Endodermal cell (in vitro differentiated cells): ENCODE measurements around the gene IGSF5. TPM values are rescaled to one million over a fixed set of nuclear protein-coding genes. Genes with fewer than 3 reads are reported as not detected.

Source experiments
- DNase-seq: peaks from one replicate; pipeline ENCODE4 v3.0.0-alpha.2; 2017
- H3K27ac ChIP-seq: 2 replicates; pipeline ENCODE4 v1.5.1; 2013; ENCODE audit warnings: mild to moderate bottlenecking, low read depth, low read length, moderate library complexity
- H3K27me3 ChIP-seq: 2 replicates; pipeline ENCODE4 v1.6.1; 2013; ENCODE audit warnings: mild to moderate bottlenecking, low read length, moderate library complexity; ENCODE audit not compliant: insufficient read depth, control insufficient read depth, poor library complexity, severe bottlenecking
- H3K36me3 ChIP-seq: 2 replicates; pipeline ENCODE4 v1.7.0; 2013; ENCODE audit warnings: mild to moderate bottlenecking, low read length, moderate library complexity; ENCODE audit not compliant: control insufficient read depth, insufficient read depth
- H3K4me1 ChIP-seq: one replicate; pipeline ENCODE4 v1.7.0; 2013; ENCODE audit warnings: low read length; ENCODE audit not compliant: control insufficient read depth, insufficient read depth
- H3K4me3 ChIP-seq: 2 replicates; pipeline ENCODE4 v1.5.1; 2013; ENCODE audit warnings: mild to moderate bottlenecking, low read length, moderate library complexity
- H3K9ac ChIP-seq: 2 replicates; pipeline ENCODE4 v1.6.1; 2013; ENCODE audit warnings: mild to moderate bottlenecking, low read length, moderate library complexity; ENCODE audit not compliant: poor library complexity, severe bottlenecking; ENCODE audit errors: extremely low read depth
- H3K9me3 ChIP-seq: 2 replicates; pipeline ENCODE4 v1.6.1; 2013; ENCODE audit warnings: mild to moderate bottlenecking, low read length, moderate library complexity; ENCODE audit not compliant: control insufficient read depth
- H3K27ac Mint-ChIP-seq: 2 replicates; pipeline ENCODE4 v1.8.0; 2020; ENCODE audit warnings: mixed read lengths
- H3K27me3 Mint-ChIP-seq: 2 replicates; pipeline ENCODE4 v1.8.0; 2021; ENCODE audit warnings: mild to moderate bottlenecking, mixed read lengths; ENCODE audit not compliant: insufficient read depth
- H3K36me3 Mint-ChIP-seq: 2 replicates; pipeline ENCODE4 v1.8.0; 2020; ENCODE audit warnings: low read depth, mixed read lengths
- H3K4me1 Mint-ChIP-seq: 2 replicates; pipeline ENCODE4 v1.8.0; 2020; ENCODE audit warnings: mixed read lengths
- H3K4me3 Mint-ChIP-seq: 2 replicates; pipeline ENCODE4 v1.8.0; 2020; ENCODE audit warnings: mild to moderate bottlenecking, moderate library complexity, mixed read lengths
- H3K9me3 Mint-ChIP-seq: 2 replicates; pipeline ENCODE4 v1.8.0; 2020; ENCODE audit warnings: mild to moderate bottlenecking, mixed read lengths
- WGBS, 2 experiments: methylation state at CpG; one replicate each; pipeline versions ENCODE4 v1.1.5 to v1.1.7; 2013; ENCODE audit warnings: missing lambda C conversion rate in 2 of 2, mixed read lengths in 1 of 2; ENCODE audit not compliant: insufficient coverage in 1 of 2, insufficient read length in 1 of 2; 5-methylcytosine and 5-hydroxymethylcytosine counted together
- total RNA-seq, 2 donors: library from RNA; stranded (reverse); fragmentation: NEBNext Ultra II Directional in 1 of 2; extraction: Animal tissue kit (Norgen Biotek cat#: 25700) in 1 of 2; gene quantifications; 2 replicates in 1 of 2; 3 replicates in 1 of 2; pipeline ENCODE4 v1.2.1, GENCODE V29; 2021
- TF ChIP-seq, protein P1 (sequence below): fragments of 200-600 bp; sonication (generic); conservative IDR thresholded peaks from 2 replicates; pipeline ENCODE4 v1.5.0; 2021; ENCODE audit warnings: antibody characterized with exemption, mild to moderate bottlenecking

The IGSF5 gene
- total RNA-seq, 2 donors from 2014 or later = 0.77 to 0.81 TPM

DNA sequence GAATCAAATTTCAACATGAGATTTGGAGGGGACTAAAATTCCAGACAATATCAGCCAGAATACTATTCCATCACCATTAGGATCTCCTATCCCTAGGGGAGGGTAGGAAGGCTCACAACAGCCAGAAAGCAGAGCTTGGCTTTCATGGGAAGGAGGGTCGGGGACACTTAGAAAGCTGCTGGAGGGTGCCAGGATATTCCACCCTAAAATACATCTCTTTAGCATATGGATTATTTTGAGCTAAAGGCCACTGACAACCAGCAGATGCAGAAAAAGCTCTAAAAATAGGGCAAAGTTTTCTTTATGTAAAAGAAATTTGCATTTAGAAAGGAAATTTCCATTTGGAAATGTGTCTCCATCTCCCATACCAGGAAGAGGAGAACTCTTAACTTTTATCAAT lies 68.0 kb downstream of the IGSF5 start:
- no peaks in the 10 kb centered on the region for H3K36me3 Mint-ChIP-seq
- whole genome bisulfite sequencing, 2 experiments = 83% methylated on average over 1 of the region's 1 CpG; no CpG with 5 or more reads in 1 of the 2 experiments
- Histone ChIP-seq H3K27me3 (no peaks in the 10 kb centered on the region), H3K9ac (no peak overlapping the region), H3K4me3 (no peak overlapping the region), H3K27ac (no peak overlapping the region), H3K4me1 (no peaks in the 10 kb centered on the region), H3K36me3 (no peaks in the 10 kb centered on the region), H3K9me3 (no peaks in the 10 kb centered on the region)
- no peak overlapping the region for H3K4me3 Mint-ChIP-seq
- H3K27me3 Mint-ChIP-seq = no peaks in the 10 kb centered on the region
- TF ChIP-seq, protein P1, sequence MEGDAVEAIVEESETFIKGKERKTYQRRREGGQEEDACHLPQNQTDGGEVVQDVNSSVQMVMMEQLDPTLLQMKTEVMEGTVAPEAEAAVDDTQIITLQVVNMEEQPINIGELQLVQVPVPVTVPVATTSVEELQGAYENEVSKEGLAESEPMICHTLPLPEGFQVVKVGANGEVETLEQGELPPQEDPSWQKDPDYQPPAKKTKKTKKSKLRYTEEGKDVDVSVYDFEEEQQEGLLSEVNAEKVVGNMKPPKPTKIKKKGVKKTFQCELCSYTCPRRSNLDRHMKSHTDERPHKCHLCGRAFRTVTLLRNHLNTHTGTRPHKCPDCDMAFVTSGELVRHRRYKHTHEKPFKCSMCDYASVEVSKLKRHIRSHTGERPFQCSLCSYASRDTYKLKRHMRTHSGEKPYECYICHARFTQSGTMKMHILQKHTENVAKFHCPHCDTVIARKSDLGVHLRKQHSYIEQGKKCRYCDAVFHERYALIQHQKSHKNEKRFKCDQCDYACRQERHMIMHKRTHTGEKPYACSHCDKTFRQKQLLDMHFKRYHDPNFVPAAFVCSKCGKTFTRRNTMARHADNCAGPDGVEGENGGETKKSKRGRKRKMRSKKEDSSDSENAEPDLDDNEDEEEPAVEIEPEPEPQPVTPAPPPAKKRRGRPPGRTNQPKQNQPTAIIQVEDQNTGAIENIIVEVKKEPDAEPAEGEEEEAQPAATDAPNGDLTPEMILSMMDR = no peak
- no peaks in the 10 kb centered on the region for H3K4me1 Mint-ChIP-seq
- DNase-seq = no peak
- peaks cover 5% of the 10 kb centered on the region for H3K9me3 Mint-ChIP-seq
- H3K27ac Mint-ChIP-seq = no peak overlapping the region

DNA sequence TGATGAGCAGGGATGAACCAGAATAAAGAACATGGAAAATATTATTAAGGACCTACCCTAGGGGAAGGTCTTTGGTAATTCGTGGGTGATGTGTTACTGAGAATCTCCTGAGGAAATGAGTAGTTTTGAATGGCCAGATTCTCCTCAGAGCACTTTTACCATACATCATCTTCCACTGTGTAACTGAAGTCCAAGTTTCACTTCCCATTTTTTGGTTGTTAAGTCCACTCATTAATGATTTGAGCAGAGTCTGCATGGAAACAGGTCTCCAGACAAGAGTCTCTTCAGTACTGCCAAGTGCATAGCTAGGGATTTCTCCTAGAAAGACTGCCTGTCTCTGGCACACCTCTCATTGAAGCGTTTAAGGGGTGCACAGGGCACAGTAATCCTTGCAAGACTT lies 73.6 kb downstream of the IGSF5 start:
- H3K27me3 ChIP-seq = no peaks in the 10 kb centered on the region
- no peaks in the 10 kb centered on the region for H3K9me3 ChIP-seq
- no peak overlapping the region for H3K9ac ChIP-seq
- peaks cover 4% of the 10 kb centered on the region for H3K27me3 Mint-ChIP-seq
- no peak overlapping the region for H3K4me3 ChIP-seq
- no peak overlapping the region for H3K27ac ChIP-seq
- H3K36me3 Mint-ChIP-seq = no peaks in the 10 kb centered on the region
- TF ChIP-seq, protein P1 = no peak
- no peak overlapping the region for H3K4me3 Mint-ChIP-seq
- DNase-seq = no peak
- 90 to 95% methylated on average over 1 to 2 of the region's 2 CpGs for WGBS, 2 experiments
- H3K27ac Mint-ChIP-seq = no peak overlapping the region
- no peaks in the 10 kb centered on the region for H3K4me1 Mint-ChIP-seq
- H3K9me3 Mint-ChIP-seq = no peaks in the 10 kb centered on the region
- H3K4me1 ChIP-seq = no peaks in the 10 kb centered on the region
- H3K36me3 ChIP-seq = no peaks in the 10 kb centered on the region

DNA sequence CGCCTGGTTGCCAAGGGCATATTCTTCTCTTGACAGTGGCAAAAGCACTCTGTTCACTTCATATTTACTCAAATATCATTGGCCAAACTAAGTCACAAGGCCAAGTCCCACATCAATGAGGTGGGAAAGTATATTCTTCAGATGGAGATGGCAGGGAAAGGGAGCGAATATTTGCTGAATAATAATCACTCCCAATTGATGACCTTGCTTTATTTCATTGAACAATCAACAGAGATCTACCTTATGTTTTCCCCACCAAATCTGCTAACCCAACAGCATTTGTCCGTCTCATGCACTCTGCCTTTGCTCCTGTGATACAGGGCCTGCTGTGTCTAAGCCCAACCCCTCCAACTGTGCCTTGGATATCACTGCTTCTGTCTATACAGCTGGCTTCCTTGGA lies 77.1 kb downstream of the IGSF5 start:
- Histone ChIP-seq H3K4me1 (no peaks in the 10 kb centered on the region), H3K27me3 (no peaks in the 10 kb centered on the region), H3K27ac (no peak overlapping the region), H3K9ac (no peak overlapping the region), H3K36me3 (no peaks in the 10 kb centered on the region), H3K9me3 (no peaks in the 10 kb centered on the region), H3K4me3 (no peak overlapping the region)
- no peaks in the 10 kb centered on the region for H3K36me3 Mint-ChIP-seq
- H3K4me3 Mint-ChIP-seq = no peak overlapping the region
- DNase-seq = no peak
- WGBS, 2 experiments = 88 to 90% methylated on average over 2 to 3 of the region's 3 CpGs
- TF ChIP-seq, protein P1 = no peak
- peaks cover 7% of the 10 kb centered on the region for H3K27me3 Mint-ChIP-seq
- no peaks in the 10 kb centered on the region for H3K4me1 Mint-ChIP-seq
- H3K27ac Mint-ChIP-seq = no peak overlapping the region
- H3K9me3 Mint-ChIP-seq = peaks cover 4% of the 10 kb centered on the region
